Activated T-cell treated with anti-CD3 and anti-CD28 coated beads, Interleukin-2, amount 50 U/mL, for 1 hour (primary cell): ENCODE data around the gene IL3.

Source experiments
- DNase-seq: peaks from one replicate; pipeline ENCODE4 v3.0.0-alpha.2; 2020

The IL3 gene

DNA sequence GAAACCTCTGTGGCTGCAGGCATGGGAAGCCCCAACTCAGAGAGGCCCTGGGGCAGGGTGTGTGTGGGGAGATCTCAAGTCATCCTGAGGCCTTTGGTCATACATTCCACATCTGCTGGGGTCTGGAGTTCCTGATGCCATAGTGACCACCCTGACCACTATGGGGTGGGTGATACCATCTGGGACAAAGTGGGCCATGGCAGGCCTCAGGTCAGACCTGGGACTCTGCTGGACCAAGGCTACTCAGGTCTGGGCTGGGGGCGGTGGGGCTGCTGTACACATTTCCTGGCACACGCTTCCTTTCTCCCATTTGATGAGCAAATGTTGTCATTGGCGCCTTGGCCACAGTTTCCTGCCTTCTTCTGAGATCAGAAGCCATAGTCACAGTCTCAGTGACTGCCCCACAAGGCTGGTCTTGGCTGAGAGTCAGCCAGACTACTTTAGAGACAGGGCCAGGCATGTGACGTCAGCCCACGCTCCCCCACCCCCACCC lies 33.9 kb upstream of the IL3 start:
- DNase-seq = peak; percentile 41

DNA sequence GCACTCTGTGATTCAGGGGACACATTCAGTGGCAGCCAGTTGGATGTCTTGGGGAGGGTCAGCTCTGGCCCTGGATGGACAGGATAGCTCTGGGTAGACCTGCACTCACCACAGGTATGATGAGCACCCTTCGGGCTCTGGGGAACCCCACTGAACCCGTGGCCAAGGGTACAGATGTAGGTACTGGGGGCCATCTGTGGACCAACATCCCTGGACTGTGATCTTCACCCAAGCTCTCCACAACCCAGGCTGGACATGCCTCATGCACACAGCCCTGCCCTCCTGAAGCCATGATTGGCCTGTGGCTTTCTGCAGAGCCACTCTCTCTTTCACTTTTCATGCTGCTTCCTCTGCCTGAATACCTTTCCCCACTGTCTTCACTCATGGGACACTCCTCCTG lies 33.4 kb upstream of the IL3 start:
- DNase-seq = no peak

DNA sequence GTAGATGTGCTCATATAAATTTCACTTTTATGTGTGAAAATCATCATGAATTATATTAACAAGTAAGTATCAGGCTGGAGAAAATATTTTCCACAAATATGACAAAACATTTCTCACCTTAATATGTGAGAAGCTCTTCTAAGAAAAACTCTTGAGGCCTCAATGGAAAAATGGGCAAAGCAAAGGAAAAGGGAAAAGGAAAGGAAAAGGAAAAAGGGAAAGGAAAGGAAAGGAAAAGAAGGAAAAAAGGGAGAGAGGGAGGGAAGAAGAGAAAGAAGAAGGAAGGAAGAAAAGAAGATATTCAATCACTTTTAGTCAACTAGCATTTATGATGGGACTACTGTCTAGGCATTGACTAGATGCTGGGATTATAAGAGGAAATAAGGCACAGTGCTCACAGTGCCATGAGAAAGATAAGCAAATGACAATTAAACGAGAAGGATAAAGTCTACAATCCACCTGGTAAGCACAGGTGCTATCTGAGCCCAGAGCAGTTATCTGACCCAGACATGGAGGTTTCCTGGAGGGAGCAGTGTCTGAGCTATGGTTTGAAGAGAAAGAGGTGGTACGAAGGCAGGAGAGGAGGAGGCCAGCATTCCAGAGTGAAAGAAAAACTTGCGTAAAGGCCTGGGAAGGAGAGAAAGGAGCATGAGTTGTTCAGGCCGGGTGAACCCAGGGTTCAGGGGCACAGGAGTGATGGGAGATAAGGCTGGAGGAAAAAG lies 30.7 kb upstream of the IL3 start:
- DNase-seq = no peak

DNA sequence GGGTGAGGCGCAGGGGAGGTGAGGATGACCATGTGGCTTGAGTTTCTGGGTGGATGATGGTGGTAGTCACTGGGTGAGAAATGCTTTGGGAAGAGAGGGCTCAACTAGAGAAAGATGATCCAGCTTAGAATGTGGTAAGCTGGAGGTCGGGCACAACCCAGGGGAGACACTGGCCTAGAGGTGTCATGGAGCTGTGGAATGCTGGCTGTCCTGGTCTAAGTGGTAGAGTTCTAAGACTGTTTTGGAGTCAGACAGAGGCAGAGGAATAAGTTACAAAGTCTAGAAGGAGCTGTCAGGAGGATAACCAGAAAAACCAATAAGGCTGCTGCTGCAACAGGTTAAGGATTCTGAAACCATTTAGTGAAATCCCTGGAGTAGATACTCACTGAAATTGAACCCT lies 29.8 kb upstream of the IL3 start:
- DNase-seq = no peak

DNA sequence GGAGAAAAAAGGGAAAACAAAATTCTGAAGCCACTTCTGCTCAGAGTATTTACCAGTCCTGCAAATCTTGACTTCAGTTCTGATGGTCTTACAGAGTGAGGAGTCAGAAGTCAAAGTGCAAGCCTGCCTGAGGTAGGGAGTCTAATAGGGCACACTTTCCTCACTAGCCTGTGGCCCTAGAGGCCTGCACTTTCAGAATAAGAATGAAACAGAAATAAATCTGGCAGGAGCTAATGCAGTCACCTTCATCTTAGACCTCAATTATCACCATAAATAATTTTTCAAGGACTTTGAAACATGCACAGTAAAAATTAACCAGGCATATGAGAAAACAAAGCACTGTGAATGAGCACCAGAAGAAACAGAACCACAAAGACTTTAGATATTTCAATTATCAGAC lies 28.3 kb upstream of the IL3 start:
- no peak for DNase-seq

DNA sequence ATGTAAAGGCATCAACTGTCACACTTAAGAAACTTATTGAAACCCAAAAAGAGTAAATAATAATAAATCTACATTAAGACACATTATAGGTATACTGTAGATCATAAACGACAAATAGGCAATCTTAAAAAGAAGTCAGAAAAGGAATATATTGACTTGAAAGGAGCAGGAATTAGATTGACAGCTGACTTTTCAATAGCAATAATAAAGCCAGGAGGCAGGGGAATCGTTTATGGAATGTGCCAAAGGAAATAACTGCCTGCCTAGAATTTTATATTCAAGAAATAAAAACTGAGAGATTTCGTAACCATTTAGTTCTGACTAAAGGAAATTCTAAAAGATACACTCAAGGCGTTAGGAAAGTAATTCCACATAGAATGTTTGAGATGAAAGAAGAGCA lies 27.3 kb upstream of the IL3 start:
- DNase-seq = no peak

GRCh38 chr5:132037353-132037752 lies 23.1 kb upstream of the IL3 start:
- DNase-seq = no peak

DNA sequence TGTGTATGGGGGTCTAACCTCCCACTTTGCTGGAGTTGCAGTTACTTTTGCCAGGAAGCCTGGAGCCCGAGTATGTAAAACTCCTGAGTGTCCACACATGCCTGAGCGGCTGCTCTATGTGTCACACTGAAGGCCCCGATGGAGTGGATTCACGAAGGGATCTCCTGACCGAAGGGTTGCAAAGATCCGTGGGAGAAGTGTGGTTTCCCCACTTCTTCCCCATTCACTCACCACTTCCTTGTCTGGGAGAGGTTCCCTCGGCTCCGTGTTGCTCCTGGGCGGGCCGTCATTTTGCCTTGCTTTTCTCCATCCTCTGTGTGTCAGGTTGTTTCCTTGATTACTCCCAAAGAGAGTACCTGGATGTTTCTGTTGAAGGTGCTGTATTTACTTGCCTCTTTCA lies 16.2 kb upstream of the IL3 start:
- no peak for DNase-seq

GRCh38 chr5:132046880-132047299 lies 13.6 kb upstream of the IL3 start:
- DNase-seq = peak; percentile 8

DNA sequence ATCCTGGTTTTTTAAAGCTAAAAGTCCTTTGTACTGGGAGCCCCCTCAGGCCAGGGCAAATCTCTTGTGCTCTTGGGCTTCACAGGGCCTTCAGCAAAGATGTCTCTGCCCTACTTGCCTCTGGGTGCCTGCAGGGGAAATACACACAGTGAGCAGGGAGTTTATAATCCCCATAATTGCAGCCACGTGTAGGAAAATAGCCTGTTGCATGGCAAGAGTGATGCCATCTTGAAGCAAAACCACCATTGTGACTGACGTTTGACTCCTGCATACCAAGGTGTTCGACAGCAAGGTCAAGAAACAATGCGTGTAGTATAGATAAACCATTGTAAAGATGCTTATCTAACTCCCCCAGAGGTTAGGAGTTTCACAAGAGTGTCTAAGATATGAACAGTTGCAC lies 11.4 kb upstream of the IL3 start:
- DNase-seq = no peak

DNA sequence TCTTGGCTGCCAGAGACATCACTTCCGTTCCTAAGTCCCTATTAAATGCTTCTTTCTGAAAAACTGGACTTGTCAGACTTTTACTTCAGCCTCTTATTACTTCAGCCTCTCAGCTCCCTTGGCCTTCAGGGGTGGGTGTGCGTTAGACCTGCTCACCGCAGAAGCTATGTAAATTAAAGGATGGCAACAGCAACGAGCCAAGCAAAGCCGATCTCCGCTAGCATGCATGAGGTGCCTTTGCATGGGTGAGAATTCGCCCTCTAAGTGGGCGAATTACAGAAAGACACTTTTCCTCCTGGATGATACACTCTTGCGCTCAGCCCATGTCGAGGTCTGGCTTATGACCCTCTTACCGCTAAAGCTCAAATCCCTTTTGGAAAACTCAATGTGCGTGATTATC lies 10.9 kb upstream of the IL3 start:
- no peak for DNase-seq

DNA sequence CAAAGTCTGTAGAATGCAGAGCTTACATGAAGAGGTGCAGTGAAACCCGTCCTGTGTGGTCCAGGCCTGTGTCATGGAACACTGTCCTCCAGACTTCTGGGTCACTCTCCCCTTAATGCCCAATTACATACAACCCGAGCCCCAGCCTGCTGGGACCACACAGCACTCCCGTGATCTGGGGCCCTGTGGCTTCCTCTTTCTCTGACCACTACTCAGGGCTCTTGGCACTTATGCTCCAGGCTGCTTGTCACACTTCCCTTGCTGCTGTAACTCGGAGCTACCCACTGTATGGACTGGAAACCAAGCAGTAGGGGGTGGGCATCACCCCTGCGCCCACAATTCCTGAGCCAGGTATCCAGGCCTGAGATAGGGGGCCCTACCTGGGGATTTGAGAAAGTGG lies 10.3 kb upstream of the IL3 start:
- no peak for DNase-seq

- no peak for DNase-seq
Observed at GRCh38 chr5:132050661-132051552, 9.5 kb upstream of the IL3 start.

GRCh38 chr5:132052520-132052919 lies 7.9 kb upstream of the IL3 start:
- no peak for DNase-seq

- no peak for DNase-seq
Observed at GRCh38 chr5:132053483-132053882, 7.0 kb upstream of the IL3 start.

DNA sequence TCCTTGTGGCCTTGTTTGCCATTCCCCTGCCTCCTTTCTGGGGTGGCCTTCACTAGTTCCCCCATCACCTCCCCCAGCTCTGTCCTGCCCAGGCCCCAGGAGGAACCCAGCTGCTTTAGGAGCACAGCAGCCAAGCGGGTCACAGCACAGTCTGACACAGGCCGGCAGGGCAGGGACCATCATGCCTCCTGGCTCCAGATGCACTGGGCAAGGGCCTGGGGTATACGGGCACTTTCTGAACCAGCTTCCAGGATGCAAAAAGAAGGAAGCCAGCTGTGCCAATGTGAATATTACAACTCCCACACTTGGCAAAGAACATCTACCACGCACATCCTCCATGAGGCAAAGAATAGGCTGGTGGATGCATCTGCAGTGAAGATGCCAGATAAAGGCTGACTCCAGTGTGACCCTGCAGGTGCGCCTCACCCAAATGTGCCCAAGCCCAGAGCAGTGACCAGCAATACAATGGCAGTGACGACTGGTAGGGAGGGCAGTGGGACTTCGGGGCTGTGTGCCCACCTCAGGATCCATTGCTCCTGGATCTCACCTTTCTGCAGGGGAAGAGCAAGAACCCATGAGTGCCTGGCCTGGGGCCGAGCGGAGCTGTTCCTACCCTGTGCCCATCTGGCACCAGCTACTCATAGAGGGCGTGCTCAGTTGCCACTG lies 6.3 kb upstream of the IL3 start:
- DNase-seq = no peak

- DNase-seq = no peak
Observed at GRCh38 chr5:132054697-132055440, 5.6 kb upstream of the IL3 start.

DNA sequence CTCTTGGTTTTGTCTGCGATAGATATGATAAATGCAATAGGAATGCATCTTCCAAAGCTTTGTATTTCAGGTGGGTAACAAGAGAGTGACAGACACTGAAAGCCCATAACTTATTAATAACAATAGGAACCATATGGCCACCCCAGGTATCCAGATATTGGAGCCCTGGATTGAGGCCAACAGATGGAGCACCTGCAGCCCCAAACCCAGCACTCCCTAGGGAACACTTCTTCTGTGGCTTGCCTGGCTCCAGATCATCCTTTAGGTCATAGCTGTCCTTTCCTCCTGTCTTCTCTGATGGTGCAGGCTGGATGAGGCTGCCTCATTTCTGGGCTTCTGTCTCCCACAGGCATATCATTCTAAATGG lies 5.0 kb upstream of the IL3 start:
- no peak for DNase-seq

DNA sequence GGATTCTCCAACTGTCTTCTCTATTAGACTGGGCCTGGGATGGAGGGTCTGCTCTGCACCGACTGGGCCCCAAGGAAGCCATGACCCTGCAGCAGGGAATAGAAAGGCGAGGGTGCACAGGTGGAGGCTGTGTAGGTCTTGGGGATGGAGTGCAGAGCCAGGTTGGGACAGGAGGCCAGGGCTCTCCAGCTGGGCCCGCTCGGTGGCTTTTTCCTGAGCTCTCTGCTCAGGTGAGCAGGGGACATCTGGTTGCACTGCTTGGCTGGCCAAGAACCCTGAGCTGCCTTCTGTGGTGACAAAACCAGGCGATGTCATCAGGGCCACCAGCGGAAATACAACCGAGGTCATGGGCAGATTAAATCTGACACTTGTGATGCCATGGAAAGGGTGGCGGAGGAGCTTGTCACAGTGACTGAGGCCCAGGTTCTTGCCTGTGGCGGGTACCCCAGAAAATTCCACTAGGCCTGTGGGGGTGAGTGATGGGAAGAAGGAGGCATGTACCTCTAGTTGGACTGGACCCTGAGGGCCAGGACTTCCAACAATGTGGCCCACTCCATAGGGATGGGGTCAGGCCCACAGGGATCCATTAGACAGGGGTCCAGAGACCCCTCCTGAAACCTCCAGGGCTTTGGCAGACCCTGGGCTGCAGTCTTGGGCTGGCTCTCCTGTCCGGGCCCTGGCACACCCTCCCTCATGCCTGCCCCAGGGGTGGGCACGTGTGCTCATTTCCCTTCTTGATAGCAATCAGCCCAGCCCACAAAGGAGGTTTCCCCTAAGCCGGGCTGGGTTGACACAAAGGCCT lies 4.4 kb upstream of the IL3 start:
- DNase-seq = peak; percentile 52

GRCh38 chr5:132056610-132057497 lies 3.6 kb upstream of the IL3 start:
- peak; percentile 12 for DNase-seq
